Measurements from ENCODE around the gene NOL8. TPM values are rescaled to one million over a fixed set of nuclear protein-coding genes. Genes with fewer than 3 reads are reported as not detected.

Gene NOL8
- total RNA-seq, 5 donors from 2014 or later (not counting 1 experiment from before 2014, with no cell fraction given) = 51.4 to 83.2 (median 73.9) TPM

GRCh38 chr9:92266486-92266885 is 58.7 kb downstream of the NOL8 start:
- Mint-ChIP-seq H3K4me3 (no peak overlapping the region), H3K27me3 (no peaks in the 10 kb centered on the region), H3K9me3 (no peaks in the 10 kb centered on the region), H3K4me1 (no peaks in the 10 kb centered on the region), H3K27ac (no peak overlapping the region), H3K36me3 (peaks cover 73% of the 10 kb centered on the region)
- no peak for ATAC-seq (replicated peaks in 1 of 4)
- Histone ChIP-seq H3K36me3 (ENCODE audit: control insufficient read depth in 2 of 2, extremely low read depth in 1 of 2, insufficient read depth in 1 of 2, low read length in 1 of 2) (peaks cover 9 to 93% of the 10 kb centered on the region in 2 donors), H3K9me3 (no peaks in the 10 kb centered on the region), H3K27ac (ENCODE audit: low read length) (no peak overlapping the region), H3K4me3 (ENCODE audit: control insufficient read depth in 1 of 2, extremely low read depth in 1 of 2, low read length in 1 of 2) (no peak overlapping the region), H3K4me1 (ENCODE audit: control insufficient read depth in 1 of 2, extremely low read depth in 1 of 2, insufficient read depth in 2 of 2, low read length in 2 of 2) (no peaks in the 10 kb centered on the region), H3K27me3 (replicated peaks in 1 of 2; ENCODE audit: control insufficient read depth in 2 of 2, extremely low read depth in 1 of 2, insufficient read depth in 2 of 2, low read length in 1 of 2) (no peaks in the 10 kb centered on the region)
- DNase-seq = no peak
- 100% methylated on average over 3 of the region's 4 CpGs for WGBS (ENCODE audit: insufficient coverage)
- CTCF ChIA-PET = no interaction called here
- POLR2A ChIA-PET = no interaction called here

- H3K36me3 Mint-ChIP-seq = peaks cover 71% of the 10 kb centered on the region
- Histone ChIP-seq H3K36me3 (ENCODE audit: control insufficient read depth in 2 of 2, extremely low read depth in 1 of 2, insufficient read depth in 1 of 2, low read length in 1 of 2) (peaks cover 8 to 91% of the 10 kb centered on the region in 2 donors), H3K27ac (ENCODE audit: low read length) (no peak overlapping the region), H3K9me3 (no peaks in the 10 kb centered on the region), H3K27me3 (replicated peaks in 1 of 2; ENCODE audit: control insufficient read depth in 2 of 2, extremely low read depth in 1 of 2, insufficient read depth in 2 of 2, low read length in 1 of 2) (no peaks in the 10 kb centered on the region), H3K4me3 (ENCODE audit: control insufficient read depth in 1 of 2, extremely low read depth in 1 of 2, low read length in 1 of 2) (no peak overlapping the region), H3K4me1 (ENCODE audit: control insufficient read depth in 1 of 2, extremely low read depth in 1 of 2, insufficient read depth in 2 of 2, low read length in 2 of 2) (no peaks in the 10 kb centered on the region)
- H3K27me3 Mint-ChIP-seq = no peaks in the 10 kb centered on the region
- DNase-seq (no peak), ATAC-seq (replicated peaks in 1 of 4) (no peak)
- POLR2A ChIA-PET = no interaction called here
- no peak overlapping the region for H3K27ac Mint-ChIP-seq
- no peaks in the 10 kb centered on the region for H3K9me3 Mint-ChIP-seq
- WGBS (ENCODE audit: insufficient coverage) = no CpG with 5 or more reads among the region's 3 CpGs
- H3K4me3 Mint-ChIP-seq = no peak overlapping the region
- CTCF ChIA-PET = no interaction called here
- H3K4me1 Mint-ChIP-seq = no peaks in the 10 kb centered on the region
Observed at GRCh38 chr9:92265154-92265553, 60.0 kb downstream of the NOL8 start.

DNA sequence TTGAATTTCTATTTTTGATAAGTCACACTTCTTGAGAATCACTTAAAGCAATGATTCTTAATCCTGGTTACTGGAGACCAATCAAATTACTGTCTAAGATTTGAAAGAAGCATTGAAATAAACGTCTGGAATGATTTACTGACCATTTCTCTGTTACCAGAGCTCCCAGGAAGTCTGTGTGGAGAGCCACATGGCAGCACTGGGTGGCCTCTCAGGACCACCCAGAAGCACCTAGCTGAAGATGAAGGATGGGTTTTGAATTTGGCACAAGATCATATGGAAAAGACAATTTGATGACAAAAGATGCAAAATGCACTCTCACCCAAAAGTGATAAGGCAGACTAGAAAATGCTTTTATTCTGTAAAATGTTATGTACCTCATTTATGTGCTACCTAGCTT is 62.0 kb downstream of the NOL8 start:
- no peaks in the 10 kb centered on the region for H3K4me1 Mint-ChIP-seq
- Histone ChIP-seq H3K36me3 (ENCODE audit: control insufficient read depth in 2 of 2, extremely low read depth in 1 of 2, insufficient read depth in 1 of 2, low read length in 1 of 2) (peaks cover 8 to 91% of the 10 kb centered on the region in 2 donors), H3K9me3 (no peaks in the 10 kb centered on the region), H3K4me3 (ENCODE audit: control insufficient read depth in 1 of 2, extremely low read depth in 1 of 2, low read length in 1 of 2) (no peak overlapping the region), H3K4me1 (ENCODE audit: control insufficient read depth in 1 of 2, extremely low read depth in 1 of 2, insufficient read depth in 2 of 2, low read length in 2 of 2) (no peaks in the 10 kb centered on the region), H3K27me3 (replicated peaks in 1 of 2; ENCODE audit: control insufficient read depth in 2 of 2, extremely low read depth in 1 of 2, insufficient read depth in 2 of 2, low read length in 1 of 2) (no peaks in the 10 kb centered on the region), H3K27ac (ENCODE audit: low read length) (no peak overlapping the region)
- ATAC-seq (replicated peaks in 1 of 4) (no peak), DNase-seq (no peak)
- H3K9me3 Mint-ChIP-seq = no peaks in the 10 kb centered on the region
- H3K27me3 Mint-ChIP-seq = no peaks in the 10 kb centered on the region
- POLR2A ChIA-PET = interaction anchor here in 1 of 2 donors (0.6 kb wide), 1 partner anchor 10 kb away, joined by 6 read pairs; no protein-coding TSS in a partner anchor
- H3K4me3 Mint-ChIP-seq = no peak overlapping the region
- H3K36me3 Mint-ChIP-seq = peaks cover 76% of the 10 kb centered on the region
- WGBS (ENCODE audit: insufficient coverage) = no CpG with 5 or more reads among the region's 1 CpG
- CTCF ChIA-PET = no interaction called here
- no peak overlapping the region for H3K27ac Mint-ChIP-seq

GRCh38 chr9:92257327-92257726 is 67.8 kb downstream of the NOL8 start:
- no peak for ATAC-seq (replicated peaks in 1 of 4)
- Mint-ChIP-seq H3K36me3 (peaks cover 68% of the 10 kb centered on the region), H3K4me1 (no peaks in the 10 kb centered on the region)

DNA sequence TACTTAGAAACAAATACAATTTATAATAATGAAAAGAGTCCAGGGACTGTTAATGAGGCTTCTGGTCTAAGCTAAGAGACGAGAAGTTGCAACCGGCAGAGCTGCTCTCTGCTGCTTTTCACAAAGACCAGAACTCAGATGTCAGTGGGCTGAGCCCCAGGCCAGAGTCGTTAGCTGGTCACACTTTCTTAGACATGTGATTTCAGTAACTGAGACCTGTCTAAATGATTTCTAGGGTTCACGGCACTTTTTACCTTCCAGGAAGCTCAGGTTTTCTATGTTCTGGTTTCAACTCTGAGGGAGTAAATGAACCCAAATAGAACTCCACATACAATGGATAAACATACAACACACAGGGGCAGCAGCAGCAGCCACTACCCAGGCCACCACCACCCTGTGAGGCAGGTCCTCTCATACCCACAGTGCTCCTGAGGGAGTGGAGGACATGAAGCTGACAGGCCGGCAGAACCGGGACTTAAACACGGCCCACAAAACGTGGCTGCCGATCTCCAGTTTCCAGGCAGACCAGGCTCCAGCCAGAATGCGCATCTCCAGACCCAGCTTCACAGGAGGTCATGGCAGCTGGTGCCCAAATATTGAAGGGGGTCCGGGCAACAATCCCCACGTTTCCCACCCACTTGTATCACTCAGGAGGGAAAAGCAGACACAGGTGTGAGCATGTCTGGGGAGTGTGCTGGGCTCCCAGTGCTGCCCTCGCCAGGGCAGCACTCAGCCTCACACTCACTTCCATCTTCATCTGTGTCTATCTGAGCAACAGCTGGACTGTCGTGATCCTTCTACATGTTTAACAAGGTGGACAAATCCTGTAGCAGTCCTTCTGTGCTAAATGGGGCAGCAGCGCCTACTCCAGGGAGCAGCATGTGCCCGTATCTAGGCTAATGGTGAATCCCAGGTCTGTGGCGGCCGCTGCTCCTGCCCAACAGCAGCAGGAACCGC is 70.5 kb downstream of the NOL8 start:
- Histone ChIP-seq H3K4me3 (ENCODE audit: control insufficient read depth in 1 of 2, extremely low read depth in 1 of 2, low read length in 1 of 2) (no peak overlapping the region), H3K36me3 (ENCODE audit: control insufficient read depth in 2 of 2, extremely low read depth in 1 of 2, insufficient read depth in 1 of 2, low read length in 1 of 2) (peaks cover 16 to 99% of the 10 kb centered on the region in 2 donors), H3K27ac (ENCODE audit: low read length) (no peak overlapping the region), H3K27me3 (replicated peaks in 1 of 2; ENCODE audit: control insufficient read depth in 2 of 2, extremely low read depth in 1 of 2, insufficient read depth in 2 of 2, low read length in 1 of 2) (no peaks in the 10 kb centered on the region), H3K4me1 (ENCODE audit: control insufficient read depth in 1 of 2, extremely low read depth in 1 of 2, insufficient read depth in 2 of 2, low read length in 2 of 2) (no peaks in the 10 kb centered on the region), H3K9me3 (no peaks in the 10 kb centered on the region)
- H3K27ac Mint-ChIP-seq = no peak overlapping the region
- ChIA-PET POLR2A (no interaction called here), CTCF (no interaction called here)
- H3K4me3 Mint-ChIP-seq = no peak overlapping the region
- peaks cover 71% of the 10 kb centered on the region for H3K36me3 Mint-ChIP-seq
- no peaks in the 10 kb centered on the region for H3K4me1 Mint-ChIP-seq
- H3K27me3 Mint-ChIP-seq = no peaks in the 10 kb centered on the region
- ATAC-seq (replicated peaks in 1 of 4) (no peak), DNase-seq (no peak)
- no peaks in the 10 kb centered on the region for H3K9me3 Mint-ChIP-seq
- 89% methylated on average over 15 of the region's 19 CpGs for WGBS (ENCODE audit: insufficient coverage)

More at GRCh38 chr9:92257327-92257726, 67.8 kb downstream of the NOL8 start:
- Mint-ChIP-seq H3K9me3 (no peaks in the 10 kb centered on the region), H3K27me3 (no peaks in the 10 kb centered on the region), H3K27ac (no peak overlapping the region), H3K4me3 (no peak overlapping the region)
- ChIA-PET POLR2A (no interaction called here), CTCF (no interaction called here)
- H3K9me3 ChIP-seq = no peaks in the 10 kb centered on the region
- no peak for DNase-seq
- no peak overlapping the region for H3K4me3 ChIP-seq (ENCODE audit: control insufficient read depth in 1 of 2, extremely low read depth in 1 of 2, low read length in 1 of 2)
- no peaks in the 10 kb centered on the region for H3K27me3 ChIP-seq (replicated peaks in 1 of 2; ENCODE audit: control insufficient read depth in 2 of 2, extremely low read depth in 1 of 2, insufficient read depth in 2 of 2, low read length in 1 of 2)
- H3K4me1 ChIP-seq (ENCODE audit: control insufficient read depth in 1 of 2, extremely low read depth in 1 of 2, insufficient read depth in 2 of 2, low read length in 2 of 2) = no peaks in the 10 kb centered on the region
- no peak overlapping the region for H3K27ac ChIP-seq (ENCODE audit: low read length)
- 100% methylated on average over 2 of the region's 2 CpGs for WGBS (ENCODE audit: insufficient coverage)
- peaks cover 8 to 97% of the 10 kb centered on the region in 2 donors for H3K36me3 ChIP-seq (ENCODE audit: control insufficient read depth in 2 of 2, extremely low read depth in 1 of 2, insufficient read depth in 1 of 2, low read length in 1 of 2)

DNA sequence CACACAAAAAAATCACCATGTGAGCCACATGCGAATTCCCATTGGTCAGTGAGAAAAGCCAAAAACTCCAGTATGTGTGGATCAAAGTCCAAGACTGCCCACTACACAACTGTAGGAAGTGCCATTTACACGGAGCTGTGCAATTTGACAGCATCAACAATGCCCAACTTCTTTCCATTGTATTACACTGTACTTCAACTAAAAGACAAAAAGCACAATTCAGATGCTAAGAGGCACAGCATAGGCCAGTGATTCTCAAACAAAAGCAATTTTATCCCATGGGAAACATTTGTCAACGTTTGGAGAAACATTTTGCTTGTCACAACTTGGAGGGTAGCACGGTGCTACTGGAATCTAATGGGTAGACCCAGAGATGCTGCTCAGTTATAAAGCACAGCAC is 71.5 kb downstream of the NOL8 start:
- no peak for ATAC-seq (replicated peaks in 1 of 4)
- no peak overlapping the region for H3K27ac ChIP-seq (ENCODE audit: low read length)
- Mint-ChIP-seq H3K4me3 (no peak overlapping the region), H3K36me3 (peaks cover 73% of the 10 kb centered on the region), H3K27me3 (no peaks in the 10 kb centered on the region), H3K9me3 (no peaks in the 10 kb centered on the region), H3K4me1 (no peaks in the 10 kb centered on the region), H3K27ac (no peak overlapping the region)
- no peak overlapping the region for H3K4me3 ChIP-seq (ENCODE audit: control insufficient read depth in 1 of 2, extremely low read depth in 1 of 2, low read length in 1 of 2)
- DNase-seq = no peak
- CTCF ChIA-PET = no interaction called here
- no peaks in the 10 kb centered on the region for H3K27me3 ChIP-seq (replicated peaks in 1 of 2; ENCODE audit: control insufficient read depth in 2 of 2, extremely low read depth in 1 of 2, insufficient read depth in 2 of 2, low read length in 1 of 2)
- H3K9me3 ChIP-seq = no peaks in the 10 kb centered on the region
- POLR2A ChIA-PET = no interaction called here
- no peaks in the 10 kb centered on the region for H3K4me1 ChIP-seq (ENCODE audit: control insufficient read depth in 1 of 2, extremely low read depth in 1 of 2, insufficient read depth in 2 of 2, low read length in 2 of 2)
- peaks cover 16 to 93% of the 10 kb centered on the region in 2 donors for H3K36me3 ChIP-seq (ENCODE audit: control insufficient read depth in 2 of 2, extremely low read depth in 1 of 2, insufficient read depth in 1 of 2, low read length in 1 of 2)
- 82% methylated on average over 3 of the region's 4 CpGs for WGBS (ENCODE audit: insufficient coverage)

Data from T-cell (primary cell).